Measurements from ENCODE around the gene TMEM179.

- TF ChIP-seq EZH2 (IDR thresholded peaks at IDR 0.05; ENCODE audit: insufficient read depth, poor library complexity, severe bottlenecking) (no peak), EZH2phosphoT487 (IDR thresholded peaks at IDR 0.05; ENCODE audit: insufficient read depth, low read depth) (no peak)
These were observed 716 bp downstream of the TMEM179 start for GRCh38 chr14:104603711-104604401.

Measured in GM23248 (cell line).